Posterior cingulate gyrus (tissue), 11 donors: ENCODE results near the gene CFAP52.
"Not testable (repeated sequence)": the region's sequence is repeated elsewhere in the genome, so short reads cannot be mapped to it uniquely, and the experiment has no call there.

ENCODE experiments used
- DNase-seq, 10 donors: peaks; one replicate each; pipeline versions ENCODE4 v3.0.0 to v3.0.0-alpha.2; 2020 to 2021; ENCODE audit warnings: mixed read lengths in 3 of 10
- intact Hi-C: fragments of 100-400 bp; cut with DNase I; formaldehyde crosslinking; loops from one replicate; pipeline ENCODE4 v1.15.1; 2023

The CFAP52 gene

DNA sequence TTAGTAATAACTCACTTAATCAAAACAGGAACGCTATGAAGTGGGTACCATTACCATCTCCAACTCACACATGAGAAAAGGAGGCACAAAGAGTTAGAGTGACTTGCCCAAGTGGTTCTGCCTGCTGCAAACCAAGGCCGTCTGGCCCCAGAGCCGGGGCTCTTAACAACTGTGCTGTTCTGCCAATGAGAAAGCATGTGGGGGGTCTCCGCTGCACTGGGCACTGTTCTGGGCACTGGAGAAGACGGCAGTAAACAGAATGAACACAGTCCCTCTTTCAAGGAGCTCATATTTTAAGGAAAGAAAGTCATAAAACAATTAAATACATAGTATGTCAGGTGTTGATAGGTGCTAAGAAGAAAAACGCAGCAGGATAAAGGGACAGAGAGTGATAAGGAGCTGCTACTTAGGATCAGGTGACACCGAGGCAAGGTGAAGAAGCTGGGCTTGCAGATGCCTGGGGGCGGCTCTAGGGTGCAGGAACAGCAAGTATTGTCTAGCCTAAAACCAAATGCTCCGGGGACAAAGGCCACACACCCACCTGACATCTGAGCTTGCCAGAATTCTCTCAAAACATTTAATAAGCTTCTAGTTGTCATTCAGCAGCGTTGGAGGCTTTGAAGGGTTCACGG, 7.4 kb upstream of the CFAP52 start:
- intact Hi-C loops = no loop called here
- no peak for DNase-seq

DNA sequence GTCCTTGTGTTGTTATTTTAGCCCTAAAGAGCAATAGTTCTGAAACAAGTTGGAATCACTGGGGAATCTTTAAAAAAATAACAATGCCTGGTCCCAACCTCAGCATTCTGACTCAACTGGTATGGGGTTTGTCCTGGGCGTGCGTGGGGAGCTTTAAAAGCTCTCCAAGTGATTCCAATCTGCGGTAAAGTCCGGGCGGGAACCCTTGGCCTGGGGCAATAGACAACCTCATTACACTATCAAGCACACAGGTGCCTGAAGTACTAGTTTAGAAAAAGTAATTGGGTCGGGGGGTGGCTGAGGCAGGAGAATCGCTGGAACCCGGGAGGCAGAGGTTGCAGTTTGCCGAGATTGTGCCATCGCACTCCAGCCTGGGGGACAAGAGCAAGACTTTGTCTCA, 5.2 kb upstream of the CFAP52 start:
- intact Hi-C loops = no loop called here
- no peak for DNase-seq

DNA sequence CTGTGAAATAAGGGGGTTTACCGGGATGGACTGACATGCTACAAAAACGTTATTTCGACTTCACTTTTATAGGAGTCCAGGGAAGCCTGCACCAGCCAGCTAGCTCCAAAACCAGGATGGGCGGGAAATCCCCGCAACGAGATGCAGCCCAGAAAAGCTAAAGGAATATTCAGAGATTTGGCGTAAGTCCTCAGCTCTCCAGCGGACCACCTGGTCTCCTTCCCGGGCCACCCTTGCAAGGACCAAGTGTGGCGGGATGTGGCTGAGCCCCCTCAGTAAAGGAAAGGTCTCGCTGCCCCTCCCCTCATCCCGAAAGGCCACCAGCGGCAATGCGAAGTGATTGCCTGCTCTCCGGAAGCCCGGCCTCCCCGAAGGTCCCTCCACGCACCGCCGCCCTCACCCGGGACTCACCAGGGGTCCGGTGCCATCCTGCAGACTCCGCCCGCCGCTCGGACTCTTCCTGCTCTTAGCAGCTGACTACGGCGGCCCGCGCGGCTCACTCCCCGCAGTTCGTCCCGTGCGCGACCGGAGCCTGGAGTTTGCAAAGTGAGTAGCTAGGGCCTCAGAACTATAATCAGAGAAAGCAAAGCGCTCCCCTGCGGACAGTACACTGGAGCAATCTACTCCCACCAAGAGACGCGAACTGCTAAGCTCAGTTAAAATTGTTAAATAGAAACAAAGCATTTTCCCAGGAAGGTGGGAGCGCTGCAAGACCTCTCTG, 901 bp upstream of the CFAP52 start, which contains the start of gene STX8:
TSS of gene STX8 (minus strand) at position 440 of the 721 bp plus-strand sequence. CDS start at position 428, 12 bp downstream.
- peak; percentile 84 to 98 (median 90) for DNase-seq
- intact Hi-C loops = no loop called here

DNA sequence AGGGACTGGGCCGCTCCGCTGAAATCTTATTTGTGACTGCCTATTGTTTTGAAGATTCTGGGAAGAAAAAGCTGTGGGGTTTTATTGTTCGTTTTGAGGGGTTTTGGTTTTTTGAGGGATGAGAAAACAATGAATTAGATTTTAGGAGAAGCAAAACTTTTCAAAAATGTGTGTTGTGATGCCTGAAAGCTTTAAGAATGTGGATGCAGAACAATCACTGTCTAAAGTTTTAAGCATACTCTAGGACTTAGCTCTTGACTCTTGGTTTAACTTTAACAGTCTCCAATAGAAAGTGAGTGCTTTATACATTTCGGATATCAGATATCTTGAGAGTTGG, 899 bp downstream of the CFAP52 start:
- intact Hi-C loops = no loop called here
- DNase-seq = no peak

DNA sequence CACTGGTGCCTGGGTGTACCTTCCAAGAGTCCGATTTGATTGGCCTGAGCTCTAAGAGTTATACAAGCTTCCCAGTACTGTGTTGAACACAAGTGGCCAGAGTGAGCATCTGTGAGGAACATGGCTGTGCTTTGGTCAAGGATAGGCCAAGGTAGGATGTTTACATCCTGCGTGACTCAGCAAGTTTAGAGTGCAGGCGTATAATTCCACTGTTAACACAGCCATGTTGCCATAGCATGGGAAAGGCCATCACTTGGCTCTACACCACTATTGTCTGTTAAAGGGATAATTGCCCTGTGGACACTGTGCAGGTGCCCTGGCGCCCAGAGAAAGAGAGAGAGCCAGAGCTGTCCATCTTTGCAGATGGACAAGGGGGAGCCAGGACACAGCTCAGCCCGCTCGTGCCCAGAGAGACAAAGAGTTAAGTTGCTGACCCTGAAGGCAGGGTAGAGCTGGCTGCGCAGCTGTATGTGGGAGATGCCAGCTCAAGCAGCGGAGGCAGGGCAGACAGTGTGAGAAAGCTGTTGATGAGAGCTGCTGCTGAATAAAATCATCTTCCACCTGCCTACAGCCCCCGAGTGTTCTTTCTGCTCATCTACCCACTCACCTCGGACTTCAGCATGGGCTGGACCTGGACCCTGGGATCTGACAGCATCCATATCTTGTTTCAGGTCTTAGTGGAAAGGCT, 11.7 kb downstream of the CFAP52 start:
- intact Hi-C loops = no loop called here

DNA sequence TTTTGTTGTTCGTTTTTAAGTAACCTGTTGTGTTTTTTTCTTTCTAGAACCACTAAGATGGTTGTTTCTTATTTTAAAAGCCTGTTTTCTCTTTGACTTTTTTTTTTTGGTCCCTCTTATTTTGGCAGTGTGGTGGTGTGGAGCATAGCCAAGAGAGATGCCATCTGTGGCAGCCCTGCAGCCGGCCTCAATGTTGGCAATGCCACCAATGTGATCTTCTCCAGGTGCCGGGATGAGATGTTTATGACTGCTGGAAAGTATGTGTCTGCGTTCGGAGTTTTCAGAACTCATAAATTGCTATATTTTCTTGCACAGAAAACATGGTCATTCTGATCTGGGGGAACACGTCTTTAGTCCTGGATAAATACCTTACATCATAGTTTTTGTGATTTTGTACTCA, 17.6 kb downstream of the CFAP52 start:
- peak in 2 of 10 donors; percentile 12 to 28 for DNase-seq
- intact Hi-C loops = no loop called here

More for the DNA sequence above, 11.7 kb downstream of the CFAP52 start:
- peak in 6 of 10 donors; percentile 8 to 86 (median 55) for DNase-seq

DNA sequence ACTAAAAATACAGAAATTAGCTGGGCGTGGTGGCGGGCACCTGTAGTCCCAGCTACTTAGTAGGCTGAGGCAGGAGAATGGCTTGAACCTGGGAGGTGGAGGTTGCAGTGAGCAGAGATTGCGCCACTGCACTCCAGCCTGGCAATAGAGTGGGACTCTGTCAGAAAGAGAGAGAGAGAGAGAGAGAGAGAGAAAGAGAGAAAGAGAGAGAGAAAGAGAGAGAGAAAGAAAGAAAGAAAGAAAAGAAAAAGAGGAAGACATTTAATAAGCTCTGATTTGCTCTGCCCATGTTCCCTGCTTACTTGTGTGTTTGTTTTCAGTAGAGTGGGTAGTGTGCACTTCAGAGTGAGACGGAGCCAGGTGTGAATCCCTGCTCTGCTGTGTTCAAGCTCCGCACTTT, 21.2 kb downstream of the CFAP52 start:
- intact Hi-C loops, DNase-seq: not testable (repeated sequence)

DNA sequence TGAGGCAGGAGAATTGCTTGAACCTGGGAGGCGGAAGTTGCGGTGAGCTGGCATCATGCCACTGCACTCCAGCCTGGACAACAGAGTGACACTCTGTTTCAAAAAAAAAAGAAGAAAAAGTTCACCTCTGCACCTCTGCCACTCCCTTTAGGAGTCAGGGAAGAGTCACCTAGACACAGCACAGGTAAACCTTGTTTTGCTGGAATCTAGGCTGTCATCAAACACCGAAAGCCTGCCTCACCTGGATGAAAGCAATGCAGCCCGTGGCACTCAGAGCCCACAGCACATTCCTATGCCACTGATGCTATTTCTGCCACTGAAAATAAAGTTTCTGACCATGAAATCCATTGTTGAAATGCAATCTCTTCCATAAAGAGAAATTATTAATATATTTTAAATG, 22.2 kb downstream of the CFAP52 start:
- no peak for DNase-seq
- intact Hi-C loops = no loop called here

DNA sequence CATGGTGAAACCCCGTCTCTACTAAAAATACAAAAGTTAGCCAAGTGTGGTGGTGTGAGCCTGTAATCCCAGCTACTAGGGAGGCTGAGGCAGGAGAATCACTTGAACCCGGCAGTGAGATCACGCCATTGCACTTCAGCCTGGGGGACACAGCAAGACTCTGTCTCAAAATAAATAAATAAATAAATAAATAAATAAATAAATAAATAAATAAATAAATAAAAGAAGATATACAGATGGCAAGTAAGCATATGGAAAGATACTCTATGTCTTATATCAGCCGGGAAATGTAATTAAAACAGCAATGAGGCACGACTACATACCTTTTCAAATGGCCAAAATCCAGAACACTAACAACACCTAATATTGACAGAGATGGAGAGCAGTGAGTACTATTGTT, 28.1 kb downstream of the CFAP52 start:
- intact Hi-C loops, DNase-seq: not testable (repeated sequence)

DNA sequence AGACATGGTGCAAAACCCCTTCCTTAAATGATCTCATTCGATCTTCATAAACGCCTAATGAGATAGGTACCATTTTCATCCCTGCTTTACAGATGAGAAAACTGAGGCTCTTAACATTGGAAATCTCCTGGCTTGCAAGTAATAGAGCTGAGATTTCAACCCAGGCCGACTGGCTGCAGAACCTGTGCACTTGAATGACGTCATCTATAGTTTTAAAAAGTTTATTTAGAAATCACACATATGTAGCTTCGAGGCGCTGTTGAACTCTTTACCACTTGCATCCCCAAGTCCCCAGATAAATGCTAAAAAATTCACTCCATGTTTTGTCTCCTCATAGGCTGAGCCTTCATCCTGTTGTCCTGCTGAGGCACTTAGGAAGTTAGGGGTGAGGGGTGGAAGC, 30.0 kb downstream of the CFAP52 start:
- intact Hi-C loops = no loop called here
- no peak for DNase-seq

DNA sequence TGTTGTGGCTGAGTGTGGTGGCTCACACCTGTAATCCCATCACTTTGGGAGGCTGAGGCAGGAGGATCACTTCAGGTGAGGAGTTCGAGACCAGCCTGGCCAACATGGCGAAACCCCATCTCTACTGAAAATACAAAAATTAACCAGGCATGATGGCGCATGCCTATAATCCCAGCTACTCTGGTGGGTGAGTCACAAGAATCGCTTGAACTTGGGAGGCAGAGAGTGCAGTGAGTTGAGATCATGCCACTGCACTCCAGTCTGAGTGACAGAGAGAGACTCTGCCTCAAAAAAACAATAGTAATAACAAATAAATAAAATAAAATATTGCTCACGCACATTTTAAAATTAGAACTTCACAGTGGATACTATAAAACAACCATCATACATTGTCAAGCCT, 30.6 kb downstream of the CFAP52 start:
- DNase-seq, intact Hi-C loops: not testable (repeated sequence)

DNA sequence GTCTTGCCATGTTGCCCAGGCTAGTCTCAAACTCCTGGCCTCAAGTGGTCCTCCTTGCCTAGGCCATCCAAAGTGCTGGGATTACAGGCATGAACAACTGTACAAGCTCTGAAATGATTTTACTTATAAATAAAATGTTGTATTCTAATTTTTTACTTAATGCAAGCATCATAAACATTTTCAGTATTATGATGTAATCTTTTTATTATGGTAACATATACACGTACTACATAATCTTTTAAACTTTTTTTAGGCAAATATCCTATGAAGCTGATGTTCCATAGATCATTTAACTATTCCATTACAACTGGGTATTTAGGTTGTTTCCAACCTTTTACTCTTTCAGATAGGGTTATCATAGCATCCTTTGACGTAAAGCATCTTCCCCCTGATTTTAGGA, 35.1 kb downstream of the CFAP52 start:
- no peak for DNase-seq
- intact Hi-C loops = no loop called here

DNA sequence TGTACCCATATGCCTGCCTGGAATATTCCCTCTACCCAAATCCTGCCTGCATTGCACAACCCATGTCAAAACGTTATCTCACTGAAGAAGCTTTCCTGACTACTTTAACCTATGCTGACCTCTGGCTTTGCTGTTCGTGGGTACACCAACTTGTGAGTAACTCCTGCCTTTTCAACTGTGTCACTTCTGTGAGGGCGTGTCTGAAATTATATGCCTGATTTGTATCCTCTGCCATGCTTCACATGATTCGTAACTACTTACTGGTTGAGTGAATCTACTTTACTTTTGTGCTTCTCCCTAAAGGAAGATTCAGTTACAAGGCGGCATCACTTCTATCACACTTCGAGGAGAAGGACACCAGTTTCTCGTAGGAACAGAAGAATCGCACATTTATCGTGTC, 35.6 kb downstream of the CFAP52 start:
- DNase-seq = no peak
- intact Hi-C loops = no loop called here

DNA sequence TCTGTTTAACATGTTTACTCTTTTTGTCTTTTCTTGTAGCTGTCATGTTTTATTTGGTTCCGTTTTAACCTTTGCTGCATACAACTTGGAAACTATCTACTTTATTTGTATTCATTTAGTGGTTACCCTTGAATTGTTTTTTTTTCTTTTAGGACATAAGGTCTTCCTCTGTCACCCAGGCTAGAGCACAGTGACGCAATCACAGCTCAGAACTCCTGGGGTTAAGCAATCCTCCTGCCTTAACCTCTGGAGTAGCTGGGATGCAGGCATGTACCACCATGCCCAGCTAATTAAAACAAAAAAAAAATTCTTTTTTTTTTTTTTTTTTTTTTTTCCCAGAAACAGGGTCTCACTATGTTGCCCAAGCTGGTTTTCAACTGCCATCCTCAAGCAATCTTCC, 39.0 kb downstream of the CFAP52 start:
- DNase-seq = no peak
- intact Hi-C loops = no loop called here

DNA sequence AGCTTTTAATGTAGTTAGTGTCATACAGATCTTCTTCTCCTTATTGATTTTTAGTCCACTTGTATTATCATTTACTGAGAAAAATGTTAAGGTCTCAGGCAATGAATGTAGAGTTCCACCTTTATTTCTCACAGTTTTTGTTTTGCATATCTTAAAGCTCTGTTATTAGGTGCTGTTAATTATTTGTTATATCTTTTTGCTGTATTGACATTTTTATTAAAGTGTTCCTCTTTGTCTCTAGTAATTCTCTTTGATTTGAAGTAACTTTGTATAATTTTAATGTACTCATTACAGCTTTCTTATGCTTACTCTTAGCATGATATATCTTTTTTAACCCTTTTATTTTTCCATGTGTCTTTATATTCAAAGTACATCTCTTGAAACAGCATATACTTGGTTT, 46.5 kb downstream of the CFAP52 start:
- no peak for DNase-seq
- intact Hi-C loops = loop anchor here (10.0 kb wide), 1 partner anchor 62 kb away; no protein-coding TSS in a partner anchor

DNA sequence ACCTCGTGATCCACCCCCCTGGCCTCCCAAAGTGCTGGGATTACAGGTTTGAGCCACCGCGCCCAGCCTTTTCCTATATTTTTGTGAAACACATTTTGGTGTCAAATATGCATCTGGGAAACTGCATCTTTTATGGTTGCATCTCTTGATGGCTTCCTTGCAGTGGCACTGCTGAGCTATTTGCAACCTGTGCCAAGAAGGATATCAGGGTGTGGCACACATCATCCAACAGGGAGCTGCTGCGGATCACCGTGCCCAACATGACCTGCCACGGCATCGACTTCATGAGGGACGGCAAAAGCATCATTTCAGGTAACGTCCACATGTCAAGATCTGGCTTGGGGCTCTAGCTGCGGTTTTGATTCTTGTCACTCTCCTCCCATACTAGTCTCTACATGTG, 52.1 kb downstream of the CFAP52 start:
- DNase-seq = peak in 4 of 10 donors; percentile 18 to 84 (median 49)
- intact Hi-C loops = loop anchor here (10.0 kb wide), 1 partner anchor 56 kb away; no protein-coding TSS in a partner anchor

DNA sequence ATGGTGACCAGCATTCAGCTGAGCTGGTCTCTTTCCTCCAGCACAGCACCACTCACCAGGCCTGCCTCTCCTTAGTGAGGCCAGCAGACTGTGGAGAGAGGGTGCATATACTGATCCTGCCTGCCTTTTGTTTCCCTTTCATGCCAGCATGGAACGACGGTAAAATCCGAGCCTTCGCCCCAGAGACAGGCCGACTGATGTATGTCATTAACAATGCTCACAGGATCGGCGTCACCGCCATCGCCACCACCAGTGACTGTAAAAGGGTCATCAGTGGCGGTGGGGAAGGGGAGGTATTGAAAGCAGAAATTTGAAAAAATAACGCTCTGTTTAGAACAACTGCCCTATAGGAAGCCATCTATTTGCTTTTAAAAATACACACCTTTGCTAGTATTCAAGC, 56.3 kb downstream of the CFAP52 start:
- intact Hi-C loops = no loop called here
- DNase-seq = peak in 2 of 10 donors; percentile 46 to 51

DNA sequence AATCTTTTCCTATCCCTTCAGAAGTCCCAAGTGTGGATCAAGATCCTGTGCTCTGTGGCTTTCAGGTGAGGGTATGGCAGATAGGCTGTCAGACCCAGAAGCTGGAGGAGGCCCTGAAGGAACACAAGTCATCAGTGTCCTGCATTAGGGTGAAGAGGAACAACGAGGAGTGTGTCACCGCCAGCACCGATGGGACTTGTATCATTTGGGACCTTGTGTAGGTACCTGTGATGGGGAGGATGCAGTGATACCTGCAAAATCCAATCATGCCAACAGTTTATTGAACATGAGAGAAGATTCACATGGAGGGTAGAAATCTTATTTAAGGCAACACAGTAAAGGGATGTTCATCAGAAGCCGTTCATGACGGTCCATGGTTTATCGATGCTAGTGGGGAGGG, 58.9 kb downstream of the CFAP52 start:
- intact Hi-C loops = no loop called here
- DNase-seq = no peak

DNA sequence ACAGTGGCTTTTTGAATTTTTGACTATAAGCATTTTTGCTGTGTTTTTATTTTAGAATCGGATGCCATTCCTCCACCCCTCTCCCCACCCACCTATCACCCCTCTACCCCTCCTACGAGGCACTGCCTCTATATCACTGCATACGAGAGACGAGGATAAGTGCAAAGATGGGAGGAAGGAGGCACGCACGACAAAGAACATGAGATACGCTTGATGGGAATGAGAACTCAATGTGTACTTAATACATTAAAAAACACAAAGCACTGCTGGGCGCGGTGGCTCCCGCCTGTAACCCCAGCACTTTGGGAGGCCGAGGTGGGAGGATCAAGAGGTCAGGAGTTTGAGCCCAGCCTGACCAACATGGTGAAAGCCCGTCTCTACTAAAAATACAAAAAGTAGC, 60.1 kb downstream of the CFAP52 start:
- intact Hi-C loops = no loop called here
- no peak for DNase-seq

DNA sequence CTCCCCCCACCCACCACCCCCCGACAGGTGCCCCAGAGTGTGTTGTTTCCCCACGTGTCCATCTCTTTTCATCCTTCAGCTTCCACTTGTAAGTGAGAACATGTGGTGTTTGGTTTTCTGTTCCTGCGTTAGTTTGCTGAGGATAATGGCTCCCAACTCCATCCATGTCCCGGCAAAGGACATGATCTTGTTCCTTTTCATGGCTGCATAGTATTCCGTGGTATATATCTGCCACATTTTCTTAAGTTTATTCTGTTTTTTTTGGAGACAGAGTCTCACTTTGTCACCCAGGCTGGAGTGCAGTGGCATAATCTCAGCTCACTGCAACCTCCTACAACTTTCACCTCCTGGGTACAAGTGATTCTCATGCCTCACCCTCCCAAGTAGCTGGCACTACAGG, 63.9 kb downstream of the CFAP52 start:
- intact Hi-C loops, DNase-seq: not testable (repeated sequence)

DNA sequence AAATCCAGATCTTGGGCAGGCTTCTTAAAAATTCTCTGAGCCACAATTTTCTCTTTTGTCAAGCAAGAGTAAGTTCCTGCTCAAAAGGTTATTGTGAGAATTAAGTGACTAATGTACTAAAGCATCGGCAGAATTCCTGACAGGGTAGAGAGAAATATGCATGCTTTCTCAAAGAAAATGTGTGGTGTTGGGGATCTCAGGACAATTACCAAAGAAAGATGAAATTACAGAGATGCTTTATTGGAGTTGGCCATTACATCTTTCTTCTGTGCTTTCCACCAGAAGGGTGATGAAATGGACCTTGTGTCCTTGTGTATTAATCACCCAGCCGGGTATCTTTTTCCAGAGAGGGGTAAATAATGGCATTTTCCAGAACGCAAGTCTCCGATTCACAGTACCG, 67.2 kb downstream of the CFAP52 start:
- DNase-seq = no peak
- intact Hi-C loops = no loop called here
